OCI-LY7 (cell line): ENCODE data around the gene DNAJC11. TPM values are rescaled to one million over a fixed set of nuclear protein-coding genes. Genes with fewer than 3 reads are reported as not detected.

Experiments
- BruUV-seq: library from RNA; stranded (reverse); fragments of 400-500 nt; replicated peaks from 2 replicates; lab custom pipeline; 2021; lab: Mats Ljungman, UMichigan
- CTCF ChIA-PET: fragments of 300-600 bp; sonication (Branson Sonifier 250); formaldehyde crosslinking; loops from one replicate; lab custom pipeline; 2022; ENCODE audit warnings: antibody characterized with exemption; ENCODE audit not compliant: unreplicated experiment; lab: Charles Lee
- POLR2A ChIA-PET: fragments of 300-600 bp; sonication (Branson Sonifier 250); formaldehyde crosslinking; loops from one replicate; lab custom pipeline; 2022; ENCODE audit warnings: antibody characterized with exemption; lab: Charles Lee
- DNase-seq: peaks from one replicate; pipeline ENCODE4 v3.0.0-alpha.2; 2015; ENCODE audit warnings: low spot score
- H2AFZ ChIP-seq: fragments of 200-600 bp; sonication (generic), shearing (Covaris generic); 2 replicates; pipeline ENCODE4 v1.6.1; 2014; ENCODE audit warnings: mild to moderate bottlenecking, antibody characterized with exemption, low read length, moderate library complexity
- H3K27ac ChIP-seq: fragments of 200-600 bp; sonication (generic); 2 replicates; pipeline ENCODE4 v1.5.1; 2014; ENCODE audit warnings: mixed run types, low read depth, mild to moderate bottlenecking, moderate library complexity, low read length, inconsistent platforms; ENCODE audit not compliant: poor library complexity, severe bottlenecking
- H3K36me3 ChIP-seq: fragments of 200-600 bp; sonication (generic); 2 replicates; pipeline ENCODE4 v1.6.1; 2014; ENCODE audit warnings: mild to moderate bottlenecking, antibody characterized with exemption, low read length, moderate library complexity, mixed read lengths; ENCODE audit not compliant: insufficient read depth
- H3K4me1 ChIP-seq: fragments of 200-600 bp; sonication (generic); 2 replicates; pipeline ENCODE4 v1.5.1; 2014; ENCODE audit warnings: mild to moderate bottlenecking, low read length; ENCODE audit not compliant: insufficient read depth, poor library complexity, severe bottlenecking
- H3K4me2 ChIP-seq: fragments of 200-600 bp; sonication (generic); 2 replicates; pipeline ENCODE4 v1.6.1; 2014; ENCODE audit warnings: mild to moderate bottlenecking, low read length
- H3K4me3 ChIP-seq: fragments of 200-600 bp; sonication (generic); 2 replicates; pipeline ENCODE4 v1.5.1; 2014; ENCODE audit warnings: mild to moderate bottlenecking, low read depth, low read length; ENCODE audit not compliant: poor library complexity, severe bottlenecking
- H3K79me2 ChIP-seq: fragments of 200-600 bp; sonication (generic); 2 replicates; pipeline ENCODE4 v1.6.1; 2016; ENCODE audit warnings: low read depth, mild to moderate bottlenecking, low read length, moderate library complexity, mixed read lengths; ENCODE audit not compliant: insufficient read depth
- H3K9me2 ChIP-seq: fragments of 200-600 bp; sonication (generic); 2 replicates; pipeline ENCODE4 v1.6.1; 2016; ENCODE audit warnings: mild to moderate bottlenecking, low read length, mixed read lengths; ENCODE audit not compliant: insufficient read depth
- H3K9me3 ChIP-seq: fragments of 200-600 bp; sonication (generic); 2 replicates; pipeline ENCODE4 v1.6.1; 2014; ENCODE audit warnings: mild to moderate bottlenecking, mixed run types, low read length, mixed read lengths
- H4K20me1 ChIP-seq: fragments of 200-600 bp; sonication (generic); 2 replicates; pipeline ENCODE4 v1.6.1; 2014; ENCODE audit warnings: mild to moderate bottlenecking, antibody characterized with exemption, low read length, moderate library complexity, mixed read lengths; ENCODE audit not compliant: insufficient read depth
- EZH2phosphoT487 ChIP-seq: fragments of 200-600 bp; sonication (generic); IDR thresholded peaks from 2 replicates; pipeline ENCODE4 v1.6.1; 2018; ENCODE audit warnings: low read depth, borderline replicate concordance, mild to moderate bottlenecking, mixed run types, antibody characterized with exemption, low read length, moderate library complexity, mixed read lengths
- intact Hi-C: fragments of 100-400 bp; cut with micrococcal nuclease; formaldehyde crosslinking; loops from one replicate; pipeline ENCODE4 v1.10.0; 2022; ENCODE audit not compliant: unreplicated experiment
- total RNA-seq, 2 experiments: library from RNA; depleted of rRNA in 1 of 2; stranded (reverse); fragments of >200 nt in 1 of 2; shearing (Covaris generic) in 1 of 2; gene quantifications; 2 replicates each; pipeline ENCODE4 v1.2.3, GENCODE V29; 2014 to 2022
- TF ChIP-seq, protein P1 (sequence below): fragments of 200-600 bp; sonication (generic); conservative IDR thresholded peaks from 2 replicates; pipeline ENCODE4 v1.5.1; 2014; ENCODE audit warnings: mild to moderate bottlenecking, antibody characterized with exemption, low read length, moderate library complexity, mixed read lengths

DNAJC11 gene
- total RNA-seq, 2 experiments from 2014 or later = 31.0 to 65.6 TPM

DNA sequence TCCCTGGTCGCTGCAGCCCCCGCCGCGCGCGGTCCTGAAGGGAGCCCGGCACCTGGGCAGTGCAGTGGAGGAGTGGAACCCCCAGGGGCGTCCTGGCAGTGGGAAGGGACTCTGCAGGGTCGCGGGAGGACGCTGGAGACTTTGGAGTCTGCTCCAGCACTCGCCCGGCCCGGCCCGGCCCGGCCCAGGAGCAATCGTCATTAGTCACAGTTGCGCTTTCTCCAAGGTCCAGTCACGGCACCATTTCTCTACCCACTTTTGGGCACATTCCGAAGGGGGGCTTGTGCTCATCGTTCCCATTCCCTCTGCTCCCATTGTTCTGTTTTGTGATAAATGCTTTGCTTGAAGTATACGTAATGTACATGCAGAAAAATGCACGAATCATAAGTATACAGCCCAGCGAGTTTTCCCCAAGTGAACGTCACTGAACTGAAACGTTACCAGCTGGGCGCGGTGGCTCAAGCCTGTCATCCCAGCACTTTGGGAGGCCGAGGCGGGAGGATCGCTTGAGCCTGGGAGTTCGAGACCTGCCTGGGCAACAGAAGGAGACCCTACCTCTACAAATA is 75.9 kb downstream of the DNAJC11 start:
- POLR2A ChIA-PET = interaction anchor here (0.9 to 1.6 kb wide), 2 partner anchors 9 to 46 kb away, joined by 3 read pairs; partner anchors contain the start of gene ZBTB48

GRCh38 chr1:6624710-6625583 is 76.7 kb downstream of the DNAJC11 start, which contains the start of gene THAP3:
THAP3 (plus strand) TSS chr1:6624868; CDS start chr1:6625219, 351 bp downstream.
- BruUV-seq = no TSS peak
- no peaks in the 10 kb centered on the region for H4K20me1 ChIP-seq
- CTCF ChIA-PET = interaction anchor here (0.6 kb wide), 1 partner anchor 45 kb away, joined by 3 read pairs; the partner anchor contains the start of gene ZBTB48
- intact Hi-C loops = loop anchor here (5.0 kb wide), 2 partner anchors 73 to 133 kb away; partner anchors contain the start of genes NOL9 and PLEKHG5
- no peaks in the 10 kb centered on the region for H3K9me2 ChIP-seq
- H3K79me2 ChIP-seq = peaks cover 9% of the 10 kb centered on the region; the same call in 1 of the 2 replicates
- DNase-seq = peak; percentile 86
- peak within 1 kb of the TSS; percentile 94 for H3K4me3 ChIP-seq
- TF ChIP-seq, protein P1, sequence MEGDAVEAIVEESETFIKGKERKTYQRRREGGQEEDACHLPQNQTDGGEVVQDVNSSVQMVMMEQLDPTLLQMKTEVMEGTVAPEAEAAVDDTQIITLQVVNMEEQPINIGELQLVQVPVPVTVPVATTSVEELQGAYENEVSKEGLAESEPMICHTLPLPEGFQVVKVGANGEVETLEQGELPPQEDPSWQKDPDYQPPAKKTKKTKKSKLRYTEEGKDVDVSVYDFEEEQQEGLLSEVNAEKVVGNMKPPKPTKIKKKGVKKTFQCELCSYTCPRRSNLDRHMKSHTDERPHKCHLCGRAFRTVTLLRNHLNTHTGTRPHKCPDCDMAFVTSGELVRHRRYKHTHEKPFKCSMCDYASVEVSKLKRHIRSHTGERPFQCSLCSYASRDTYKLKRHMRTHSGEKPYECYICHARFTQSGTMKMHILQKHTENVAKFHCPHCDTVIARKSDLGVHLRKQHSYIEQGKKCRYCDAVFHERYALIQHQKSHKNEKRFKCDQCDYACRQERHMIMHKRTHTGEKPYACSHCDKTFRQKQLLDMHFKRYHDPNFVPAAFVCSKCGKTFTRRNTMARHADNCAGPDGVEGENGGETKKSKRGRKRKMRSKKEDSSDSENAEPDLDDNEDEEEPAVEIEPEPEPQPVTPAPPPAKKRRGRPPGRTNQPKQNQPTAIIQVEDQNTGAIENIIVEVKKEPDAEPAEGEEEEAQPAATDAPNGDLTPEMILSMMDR = peak; percentile 67
- no peak for TF ChIP-seq EZH2phosphoT487
- H3K36me3 ChIP-seq = peaks cover 61% of the 10 kb centered on the region
- H3K27ac ChIP-seq = peak within 1 kb of the TSS; percentile 29
- no peaks in the 10 kb centered on the region for H3K9me3 ChIP-seq
- POLR2A ChIA-PET = interaction anchor here (0.9 to 1.6 kb wide), 2 partner anchors 9 to 45 kb away, joined by 3 read pairs; partner anchors contain the start of gene ZBTB48
- H2AFZ ChIP-seq = peak within 1 kb of the TSS; percentile 45; the same call in 1 of the 2 replicates
- peak within 1 kb of the TSS; percentile 99 for H3K4me2 ChIP-seq
- peaks cover 24% of the 10 kb centered on the region for H3K4me1 ChIP-seq

More for the DNA sequence above, 75.9 kb downstream of the DNAJC11 start:
- Histone ChIP-seq H3K4me3 (peak overlapping the region; percentile 94), H3K79me2 (peaks cover 9% of the 10 kb centered on the region; the same call in 1 of the 2 replicates), H3K4me1 (peaks cover 24% of the 10 kb centered on the region), H3K9me2 (no peaks in the 10 kb centered on the region), H3K4me2 (peak overlapping the region; percentile 99), H4K20me1 (no peaks in the 10 kb centered on the region), H3K9me3 (no peaks in the 10 kb centered on the region), H3K27ac (peak overlapping the region; percentile 29), H3K36me3 (peaks cover 55% of the 10 kb centered on the region), H2AFZ (peak overlapping the region; percentile 45; the same call in 1 of the 2 replicates)
- intact Hi-C loops = loop anchor here (5.0 kb wide), 2 partner anchors 73 to 133 kb away; partner anchors contain the start of genes NOL9 and PLEKHG5
- DNase-seq = peak; percentile 23
- no TSS peak for BruUV-seq
- TF ChIP-seq, protein P1 = no peak
- no peak for TF ChIP-seq EZH2phosphoT487
- CTCF ChIA-PET = interaction anchor here (0.6 kb wide), 1 partner anchor 46 kb away, joined by 3 read pairs; the partner anchor contains the start of gene ZBTB48
